ENCODE results near the gene BCORL1. TPM values are rescaled to one million over a fixed set of nuclear protein-coding genes. Genes with fewer than 3 reads are reported as not detected.

BCORL1 gene
- total RNA-seq, 1 donor from 2014 or later: 10.1 TPM

DNA sequence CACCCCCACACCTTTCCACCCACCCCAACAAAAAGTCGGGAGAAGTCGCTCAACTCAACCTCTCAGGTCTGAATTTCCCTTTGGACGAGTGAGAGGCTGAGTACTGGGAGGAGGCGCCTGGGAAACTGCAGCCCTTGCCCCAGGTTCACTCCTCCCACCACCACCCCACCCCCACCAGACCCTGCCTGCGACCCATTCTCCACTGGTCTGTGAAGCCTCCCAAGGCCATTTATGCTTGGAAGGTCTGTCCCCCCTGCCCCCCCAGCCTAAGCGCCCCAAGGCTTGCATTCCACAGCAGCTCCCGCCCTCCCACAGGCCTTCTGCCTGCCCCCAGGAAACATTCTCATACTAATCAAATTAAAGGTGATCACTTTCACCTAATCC, 100.7 kb downstream of the BCORL1 start:
- intact Hi-C loops (cut with DNase I): loop anchor here (5.0 kb wide), 2 partner anchors 39 to 104 kb away; no protein-coding TSS in a partner anchor
- ATAC-seq (ENCODE audit: poor library complexity): no peak
- DNase-seq: no peak

GRCh38 chrX:130083656-130084382, 101.4 kb downstream of the BCORL1 start:
- intact Hi-C loops (cut with DNase I): loop anchor here (5.0 kb wide), 2 partner anchors 38 to 103 kb away; no protein-coding TSS in a partner anchor
- peak; percentile 44 for DNase-seq
- ATAC-seq (ENCODE audit: poor library complexity): no peak

- intact Hi-C loops (cut with DNase I): loop anchor here (5.0 kb wide), 2 partner anchors 38 to 103 kb away; no protein-coding TSS in a partner anchor
- no peak for DNase-seq
- ATAC-seq (ENCODE audit: poor library complexity): no peak
Measured at GRCh38 chrX:130084631-130085237, 102.3 kb downstream of the BCORL1 start.

DNA sequence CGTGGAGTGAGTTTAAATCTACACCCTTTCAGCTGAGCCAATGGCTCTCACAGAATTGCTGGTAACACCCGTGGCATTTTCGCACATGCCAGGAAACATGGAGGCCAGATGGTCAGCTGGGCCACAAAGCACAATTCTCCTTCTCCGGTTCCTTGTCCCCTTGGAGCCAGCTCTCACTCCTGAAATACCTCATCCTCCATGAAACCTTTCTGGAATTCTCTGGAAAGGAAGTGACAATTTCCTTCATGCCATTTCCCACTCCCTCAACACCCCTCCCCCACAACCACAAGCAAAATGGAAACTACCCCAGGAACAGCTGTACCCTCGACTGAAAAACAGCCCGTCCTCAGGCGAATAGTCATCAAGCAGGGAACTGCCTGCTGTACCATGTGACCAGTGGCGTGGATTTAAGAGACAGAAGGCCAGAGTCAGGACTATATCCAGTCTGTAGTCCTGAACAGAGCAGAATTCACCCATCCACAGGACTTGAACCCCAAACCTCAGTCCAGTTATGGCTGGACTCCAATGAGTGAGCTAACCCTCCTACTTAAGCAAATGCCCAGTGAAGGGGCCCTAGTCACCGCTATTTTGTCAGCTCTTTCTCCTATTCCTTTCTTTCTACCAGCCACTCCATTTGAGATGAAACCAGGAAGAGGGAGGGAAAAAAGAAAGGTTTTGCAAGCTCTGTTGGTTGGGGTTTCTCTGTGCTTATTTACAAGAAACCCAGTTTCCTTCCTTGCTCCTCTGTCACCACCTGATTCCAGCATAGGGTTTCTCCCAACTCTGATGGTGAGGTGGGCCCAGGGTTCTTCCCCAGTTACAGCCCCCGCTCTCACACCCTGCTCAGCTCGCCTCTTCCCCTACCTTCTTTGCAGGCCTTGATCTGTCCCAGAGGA, 103.4 kb downstream of the BCORL1 start:
- intact Hi-C loops (cut with DNase I): no loop called here
- DNase-seq: no peak
- ATAC-seq (ENCODE audit: poor library complexity): no peak

GRCh38 chrX:130086447-130087206, 104.2 kb downstream of the BCORL1 start:
- intact Hi-C loops (cut with DNase I): no loop called here
- peak; percentile 46 for ATAC-seq (ENCODE audit: poor library complexity)
- DNase-seq: no peak

- no peak for ATAC-seq (ENCODE audit: poor library complexity)
- DNase-seq: no peak
- intact Hi-C loops (cut with DNase I): no loop called here
Measured at GRCh38 chrX:130090364-130090763, 107.9 kb downstream of the BCORL1 start.

GRCh38 chrX:130091980-130092522, 109.6 kb downstream of the BCORL1 start:
- intact Hi-C loops (cut with DNase I): no loop called here
- DNase-seq (peak; percentile 68), ATAC-seq (ENCODE audit: poor library complexity) (peak; percentile 62)

DNA sequence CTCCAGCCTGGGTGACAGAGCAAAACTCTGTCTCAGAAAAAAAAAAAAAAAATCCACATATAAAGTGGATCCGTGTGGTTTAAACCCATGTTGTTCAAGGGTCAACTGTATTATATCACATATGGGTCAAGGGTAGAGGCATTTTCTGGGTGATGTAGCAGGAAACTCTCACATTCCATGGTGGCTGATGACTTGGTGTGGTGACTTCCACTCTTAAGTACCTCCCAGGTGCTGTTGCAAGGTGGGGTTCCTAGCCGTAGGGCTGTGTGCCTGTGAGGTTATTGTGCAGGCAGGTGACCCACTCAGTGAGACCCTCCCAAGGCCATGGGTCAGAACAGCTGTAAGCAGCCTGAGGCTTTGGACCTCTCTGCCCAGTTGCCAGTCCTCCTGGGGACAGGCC, 110.8 kb downstream of the BCORL1 start:
- intact Hi-C loops (cut with DNase I): no loop called here
- no peak for DNase-seq
- ATAC-seq (ENCODE audit: poor library complexity): no peak

DNA sequence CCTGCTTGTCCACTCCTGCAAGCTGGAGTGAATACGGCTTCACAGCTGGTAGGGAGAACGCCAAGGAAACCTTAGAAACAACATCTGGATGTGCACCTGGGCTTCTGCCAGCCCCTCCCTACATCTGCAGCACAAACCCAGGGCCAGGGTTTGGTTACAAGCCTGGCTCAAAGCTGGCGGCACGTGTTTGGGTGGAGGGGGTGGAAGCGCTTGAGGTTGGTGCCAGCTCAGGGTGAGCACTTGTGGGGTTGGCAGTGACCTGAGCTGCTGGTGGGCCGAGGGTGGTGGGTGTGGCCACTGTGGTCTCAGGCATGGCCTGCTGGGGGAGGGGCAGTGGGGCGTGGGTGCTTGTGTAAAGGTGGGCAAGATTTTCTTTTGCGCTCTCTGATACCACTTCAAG, 112.3 kb downstream of the BCORL1 start:
- intact Hi-C loops (cut with DNase I): no loop called here
- DNase-seq: no peak
- ATAC-seq (ENCODE audit: poor library complexity): no peak

DNA sequence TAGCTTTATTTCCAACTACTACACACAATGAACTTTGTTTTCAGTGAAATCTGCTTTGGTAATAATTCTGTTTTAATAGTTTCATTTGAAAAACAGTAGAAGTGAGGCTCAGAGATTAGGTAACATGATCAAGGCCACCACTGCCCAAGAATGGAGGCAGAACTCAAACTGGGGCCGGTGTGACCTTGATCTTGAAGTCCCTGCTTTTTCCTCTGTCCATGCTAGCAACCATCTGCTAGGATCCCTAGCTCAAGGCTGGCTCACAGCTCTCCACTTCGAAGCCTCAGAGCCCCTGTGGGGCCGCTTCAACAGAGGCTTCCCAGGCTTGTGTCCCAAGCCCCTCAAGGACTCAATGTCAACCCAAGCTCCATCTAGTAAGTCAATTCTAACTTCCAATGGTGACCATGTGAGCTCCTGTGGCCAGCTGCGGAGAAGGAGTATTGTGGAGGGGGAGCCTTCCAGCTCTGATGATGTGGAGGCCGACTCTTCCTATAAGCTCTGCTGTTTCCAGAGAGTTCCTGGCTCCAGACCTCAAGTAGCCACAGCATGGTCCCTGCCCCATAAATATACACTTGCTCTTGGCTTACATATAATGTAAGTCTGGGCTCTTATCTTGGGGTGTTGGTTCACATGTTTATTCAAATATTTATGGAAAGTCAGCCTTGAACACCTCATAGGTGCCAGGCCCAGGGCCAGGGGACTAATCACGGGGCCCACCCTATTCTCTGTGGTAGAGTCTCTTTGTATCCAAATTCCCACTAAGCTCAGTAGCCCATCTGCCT, 113.0 kb downstream of the BCORL1 start:
- intact Hi-C loops (cut with DNase I): no loop called here
- ATAC-seq (ENCODE audit: poor library complexity) (no peak), DNase-seq (no peak)

- intact Hi-C loops (cut with DNase I): no loop called here
- peak; percentile 17 for ATAC-seq (ENCODE audit: poor library complexity)
- DNase-seq: peak; percentile 49
Measured at GRCh38 chrX:130097507-130098209, 115.2 kb downstream of the BCORL1 start.

DNA sequence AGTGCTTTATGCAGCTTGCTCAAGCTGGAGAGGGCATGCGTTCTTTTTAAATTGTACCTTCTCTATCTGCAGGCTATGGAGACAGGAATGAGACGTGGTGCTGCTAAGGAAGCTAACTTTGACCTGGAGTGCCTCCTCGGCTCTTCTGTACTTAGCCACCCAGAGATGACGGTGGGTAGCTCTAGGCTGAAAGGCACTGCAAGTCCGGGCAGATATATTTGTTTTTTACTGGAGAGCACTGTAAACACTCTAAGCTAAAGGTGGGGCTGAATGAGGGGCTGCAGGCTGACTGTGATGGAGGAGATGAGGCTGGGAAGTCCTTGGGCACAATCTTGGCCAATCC, 115.7 kb downstream of the BCORL1 start:
- intact Hi-C loops (cut with DNase I): no loop called here
- ATAC-seq (ENCODE audit: poor library complexity): no peak
- DNase-seq: no peak

GRCh38 chrX:130100180-130100579, 117.7 kb downstream of the BCORL1 start:
- ATAC-seq (ENCODE audit: poor library complexity): peak; percentile 94
- intact Hi-C loops (cut with DNase I): no loop called here
- peak; percentile 74 for DNase-seq

DNA sequence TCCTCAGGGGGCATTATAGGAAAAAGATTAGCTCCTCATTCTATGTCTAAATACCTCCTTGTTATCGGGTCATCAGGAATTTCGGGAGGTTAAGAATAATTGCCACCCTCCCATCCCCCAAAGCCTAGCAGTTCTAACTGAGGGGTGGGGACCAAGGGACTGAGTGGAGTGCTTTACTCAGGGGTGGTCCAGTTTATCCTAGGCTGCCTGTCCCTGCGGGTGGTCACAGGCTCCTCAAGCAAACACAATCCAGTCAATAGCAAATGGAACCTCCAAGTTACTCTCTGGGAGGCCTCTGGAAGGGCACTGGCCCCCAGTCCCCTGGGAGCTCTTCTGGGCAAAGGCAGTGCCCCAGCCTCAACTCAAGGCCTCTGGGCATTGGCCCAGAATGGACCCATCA, 121.2 kb downstream of the BCORL1 start:
- no peak for DNase-seq
- intact Hi-C loops (cut with DNase I): no loop called here

GRCh38 chrX:130105244-130105643, 122.8 kb downstream of the BCORL1 start:
- ATAC-seq (ENCODE audit: poor library complexity) (no peak), DNase-seq (no peak)
- intact Hi-C loops (cut with DNase I): no loop called here

More for the DNA sequence above, 121.2 kb downstream of the BCORL1 start:
- ATAC-seq (ENCODE audit: poor library complexity): no peak

GRCh38 chrX:130106071-130106470, 123.6 kb downstream of the BCORL1 start:
- ATAC-seq (ENCODE audit: poor library complexity) (no peak), DNase-seq (no peak)
- intact Hi-C loops (cut with DNase I): no loop called here

Data from Right ventricle myocardium superior (tissue), 1 donor.